Bronchial epithelial cell (primary cell): ENCODE results near the gene HSH2D. TPM values are rescaled to one million over a fixed set of nuclear protein-coding genes. Genes with fewer than 3 reads are reported as not detected.
A peak's percentile ranks its signal among the peaks of the same experiment; 100 is the strongest.

Source experiments
- DNase-seq: peaks from one replicate; pipeline ENCODE4 v3.0.0-alpha.2; 2010; ENCODE audit warnings: low read depth
- FAIRE-seq: peaks from 2 replicates; lab custom pipeline; 2011; peaks lifted over from hg19 to GRCh38; lab: Jason Lieb, UNC
- H3K27me3 ChIP-seq: 2 replicates; pipeline ENCODE4 v1.5.1; 2011; ENCODE audit warnings: low read length; ENCODE audit not compliant: control insufficient read depth, insufficient read depth
- H3K36me3 ChIP-seq: 2 replicates; pipeline ENCODE4 v1.5.1; 2011; ENCODE audit warnings: low read length; ENCODE audit not compliant: control insufficient read depth, insufficient read depth
- H3K4me3 ChIP-seq: 2 replicates; pipeline ENCODE4 v1.5.1; 2011; ENCODE audit warnings: mild to moderate bottlenecking, low read depth, low read length, control low read depth
- total RNA-seq: library from RNA; depleted of rRNA; stranded (reverse); fragments of >200 nt; gene quantifications from 2 replicates; pipeline ENCODE4 v1.2.1, GENCODE V29; 2014
- TF ChIP-seq, protein P1 (sequence below): IDR thresholded peaks from 2 replicates; pipeline ENCODE4 v1.5.1; 2011; ENCODE audit warnings: mild to moderate bottlenecking, moderate library complexity, low read length, control low read depth, inconsistent platforms; ENCODE audit not compliant: insufficient read depth, severe bottlenecking

The HSH2D gene
- total RNA-seq, 1 donor from 2014 or later = 0.26 TPM

DNA sequence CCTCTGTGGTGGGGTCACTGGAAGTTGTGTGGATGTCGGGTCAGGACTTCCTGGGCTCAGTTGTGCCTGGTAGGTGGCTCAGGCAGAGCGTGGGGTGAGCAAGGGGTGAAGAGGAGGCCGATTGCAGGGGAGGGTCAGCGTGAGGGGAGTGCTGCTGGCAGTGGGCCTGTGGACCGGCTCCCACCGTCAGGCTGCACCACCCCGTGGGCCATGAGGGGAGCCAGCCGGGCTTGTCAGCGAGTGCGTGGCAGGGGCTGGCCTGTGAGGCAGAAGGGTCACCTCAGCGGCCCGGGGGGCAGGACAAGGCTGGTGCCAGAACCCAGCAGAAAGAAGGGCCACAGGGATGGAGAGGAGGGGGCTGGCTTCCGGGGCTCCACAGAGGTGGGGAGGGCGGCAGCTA lies 18.5 kb upstream of the HSH2D start:
- TF ChIP-seq, protein P1, sequence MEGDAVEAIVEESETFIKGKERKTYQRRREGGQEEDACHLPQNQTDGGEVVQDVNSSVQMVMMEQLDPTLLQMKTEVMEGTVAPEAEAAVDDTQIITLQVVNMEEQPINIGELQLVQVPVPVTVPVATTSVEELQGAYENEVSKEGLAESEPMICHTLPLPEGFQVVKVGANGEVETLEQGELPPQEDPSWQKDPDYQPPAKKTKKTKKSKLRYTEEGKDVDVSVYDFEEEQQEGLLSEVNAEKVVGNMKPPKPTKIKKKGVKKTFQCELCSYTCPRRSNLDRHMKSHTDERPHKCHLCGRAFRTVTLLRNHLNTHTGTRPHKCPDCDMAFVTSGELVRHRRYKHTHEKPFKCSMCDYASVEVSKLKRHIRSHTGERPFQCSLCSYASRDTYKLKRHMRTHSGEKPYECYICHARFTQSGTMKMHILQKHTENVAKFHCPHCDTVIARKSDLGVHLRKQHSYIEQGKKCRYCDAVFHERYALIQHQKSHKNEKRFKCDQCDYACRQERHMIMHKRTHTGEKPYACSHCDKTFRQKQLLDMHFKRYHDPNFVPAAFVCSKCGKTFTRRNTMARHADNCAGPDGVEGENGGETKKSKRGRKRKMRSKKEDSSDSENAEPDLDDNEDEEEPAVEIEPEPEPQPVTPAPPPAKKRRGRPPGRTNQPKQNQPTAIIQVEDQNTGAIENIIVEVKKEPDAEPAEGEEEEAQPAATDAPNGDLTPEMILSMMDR = no peak
- DNase-seq = no peak
- peaks cover 49% of the 10 kb centered on the region for H3K36me3 ChIP-seq
- no peaks in the 10 kb centered on the region for H3K27me3 ChIP-seq
- H3K4me3 ChIP-seq = no peak overlapping the region
- FAIRE-seq = no peak

DNA sequence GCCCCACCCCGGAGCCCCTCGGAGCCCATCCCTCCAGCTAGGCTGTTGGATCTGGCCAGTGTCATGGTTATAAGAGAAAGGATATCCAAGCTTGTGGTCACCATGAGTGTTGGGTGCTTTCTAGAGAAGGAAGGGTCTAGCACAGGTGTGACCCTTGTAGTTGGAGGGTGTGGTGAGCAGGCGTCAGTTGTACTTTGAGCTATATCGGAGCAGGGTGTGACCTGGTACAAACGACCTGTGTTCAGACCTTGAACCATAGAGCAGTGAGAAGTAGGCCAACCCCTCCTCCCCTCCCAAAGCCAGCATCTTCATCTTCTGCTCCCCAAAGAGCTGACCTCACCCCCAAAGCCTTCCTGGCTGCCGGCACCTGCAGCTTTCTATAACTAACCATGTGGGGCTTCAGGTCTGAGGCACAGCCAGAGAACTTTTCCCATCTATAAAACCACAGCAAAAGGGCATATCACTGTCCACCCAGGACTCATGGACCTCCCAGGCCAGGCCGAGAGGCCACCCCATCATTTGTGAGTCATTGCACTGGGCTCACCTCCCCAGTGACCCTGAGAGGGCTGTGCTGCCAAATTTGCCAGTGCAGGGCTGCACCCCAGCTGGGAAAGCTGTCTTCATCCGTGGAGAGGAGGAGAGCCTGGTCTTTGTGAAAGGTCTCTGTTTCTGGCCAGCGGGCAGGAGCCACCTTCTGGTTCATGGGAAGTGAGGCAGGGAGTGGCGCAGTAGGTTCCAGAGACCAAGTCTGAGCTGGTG lies 17.6 kb upstream of the HSH2D start:
- TF ChIP-seq, protein P1 = no peak
- Histone ChIP-seq H3K4me3 (no peak overlapping the region), H3K27me3 (no peaks in the 10 kb centered on the region), H3K36me3 (peaks cover 47% of the 10 kb centered on the region)
- DNase-seq (no peak), FAIRE-seq (no peak)

DNA sequence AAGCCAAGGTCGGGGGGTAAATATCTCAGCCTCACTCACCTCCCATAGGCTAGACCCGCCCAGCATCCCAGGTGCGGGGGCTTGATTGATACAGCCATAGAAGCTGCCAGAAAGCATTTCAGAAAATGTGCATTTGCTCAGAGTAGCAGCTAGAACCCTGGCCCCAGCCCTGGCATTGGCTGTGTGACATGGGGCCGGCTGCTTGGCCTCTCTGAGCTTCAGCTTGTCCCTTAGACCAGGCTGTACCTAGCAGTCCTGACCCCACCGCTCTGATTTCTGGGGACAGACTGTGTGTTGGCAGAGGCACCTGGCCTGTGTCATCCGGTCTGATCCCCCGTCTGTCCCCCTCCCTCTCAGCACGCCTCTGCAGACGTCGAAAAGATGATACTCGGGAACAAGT lies 16.4 kb upstream of the HSH2D start:
- Histone ChIP-seq H3K27me3 (no peaks in the 10 kb centered on the region), H3K36me3 (peaks cover 41% of the 10 kb centered on the region), H3K4me3 (no peak overlapping the region)
- DNase-seq (no peak), FAIRE-seq (no peak)
- TF ChIP-seq, protein P1 = no peak

DNA sequence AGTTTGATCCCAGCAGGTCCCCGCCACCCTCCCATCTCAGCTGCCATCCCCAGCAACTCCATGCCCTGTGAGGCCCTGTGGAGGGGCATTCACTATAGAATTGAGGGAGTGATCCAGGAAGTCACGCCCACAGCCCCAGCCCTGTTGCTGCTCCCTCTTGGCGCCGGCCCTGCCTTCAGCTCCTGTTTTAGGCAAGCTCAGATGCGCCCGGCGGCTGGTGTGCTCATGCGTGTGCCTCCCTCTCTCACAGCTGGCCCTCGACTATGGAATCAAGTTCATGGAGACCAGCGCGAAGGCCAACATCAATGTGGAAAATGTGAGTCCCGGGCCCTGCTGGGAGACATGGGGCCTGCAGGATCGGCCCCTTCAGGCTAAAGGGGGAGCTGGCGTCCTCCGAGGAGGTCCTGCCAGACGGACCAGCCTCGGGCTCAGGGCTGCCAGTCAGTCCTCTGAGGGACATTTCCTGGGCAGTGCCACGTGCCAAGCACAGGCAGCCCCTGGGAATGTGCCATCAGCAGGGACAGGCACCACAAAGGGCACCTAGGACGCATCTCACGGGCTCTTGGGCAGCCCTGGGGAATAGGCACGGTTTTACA lies 15.6 kb upstream of the HSH2D start:
- Histone ChIP-seq H3K4me3 (no peak overlapping the region), H3K36me3 (peaks cover 40% of the 10 kb centered on the region), H3K27me3 (no peaks in the 10 kb centered on the region)
- DNase-seq = no peak
- TF ChIP-seq, protein P1 = no peak
- no peak for FAIRE-seq

DNA sequence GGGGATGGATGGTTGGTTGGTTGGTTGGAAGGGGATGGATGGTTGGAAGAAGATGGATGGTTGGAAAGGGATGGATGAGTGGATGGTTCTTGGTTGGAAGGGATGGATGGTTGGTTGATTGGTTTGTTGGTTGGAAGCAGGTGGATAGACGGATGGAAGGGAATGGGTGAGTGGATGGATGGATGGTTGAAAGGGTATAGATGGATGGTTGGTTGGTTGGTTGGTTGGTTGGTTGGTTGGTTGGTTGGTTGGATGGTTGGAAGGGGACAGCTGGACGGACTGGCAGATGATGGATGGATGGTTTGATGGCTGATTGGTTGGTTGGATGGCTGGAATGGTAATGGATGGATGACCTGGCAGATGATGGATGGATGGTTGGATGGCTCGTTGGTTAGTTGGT lies 11.8 kb upstream of the HSH2D start:
- H3K36me3 ChIP-seq = peaks cover 24% of the 10 kb centered on the region
- TF ChIP-seq, protein P1 = no peak
- no peak overlapping the region for H3K4me3 ChIP-seq
- no peaks in the 10 kb centered on the region for H3K27me3 ChIP-seq
- FAIRE-seq (peak; percentile 70), DNase-seq (no peak)
